Body of pancreas (tissue), 4 donors: ENCODE data around the gene SPSB1.

Experiments
- POLR2A ChIP-seq, 3 donors: fragments of 450-650 bp; IDR thresholded peaks; one replicate each; pipeline ENCODE4 v1.6.1; 2016; ENCODE audit warnings: antibody characterized with exemption in 3 of 3, mild to moderate bottlenecking in 2 of 3
- TF ChIP-seq, protein P1 (sequence below), 7 experiments: fragments of 450-650 bp in 4 of 7; fragments of 200-600 bp in 3 of 7; sonication (generic) in 3 of 7; IDR thresholded peaks; one replicate each; pipeline ENCODE4 v1.5.1; 2016 to 2019; ENCODE audit warnings: antibody characterized with exemption in 7 of 7

DNA sequence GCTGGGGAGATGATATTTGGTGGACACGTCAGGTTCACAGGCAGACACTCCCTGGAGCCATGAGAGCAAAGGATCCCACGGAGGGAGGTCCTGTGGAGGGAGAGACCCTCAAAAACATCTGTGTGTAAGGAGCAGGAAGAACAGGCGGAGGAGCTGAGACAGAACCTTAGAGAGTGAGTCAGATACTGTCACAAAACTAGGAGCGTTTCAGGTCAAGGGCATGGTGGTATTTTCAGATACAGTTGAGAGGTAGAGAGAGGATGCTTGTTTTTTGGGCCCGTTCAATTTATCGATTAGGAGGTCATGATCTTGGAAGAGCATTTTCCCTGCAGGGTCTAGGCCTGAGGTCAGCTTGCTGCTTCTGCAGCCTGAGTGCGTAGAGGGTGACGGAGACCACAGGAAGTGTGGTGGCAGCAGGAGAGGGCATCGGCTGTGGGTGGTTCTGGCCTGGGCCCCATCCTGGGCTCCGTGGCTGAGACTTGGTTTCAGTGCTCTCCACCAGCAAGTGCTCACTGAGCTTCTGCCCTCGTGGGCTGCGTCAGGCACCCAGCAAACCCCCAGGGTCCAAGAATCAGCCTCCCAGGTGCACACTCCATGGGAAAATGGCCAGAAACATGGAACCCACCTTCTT, 39.9 kb downstream of the SPSB1 start:
- TF ChIP-seq, protein P1, sequence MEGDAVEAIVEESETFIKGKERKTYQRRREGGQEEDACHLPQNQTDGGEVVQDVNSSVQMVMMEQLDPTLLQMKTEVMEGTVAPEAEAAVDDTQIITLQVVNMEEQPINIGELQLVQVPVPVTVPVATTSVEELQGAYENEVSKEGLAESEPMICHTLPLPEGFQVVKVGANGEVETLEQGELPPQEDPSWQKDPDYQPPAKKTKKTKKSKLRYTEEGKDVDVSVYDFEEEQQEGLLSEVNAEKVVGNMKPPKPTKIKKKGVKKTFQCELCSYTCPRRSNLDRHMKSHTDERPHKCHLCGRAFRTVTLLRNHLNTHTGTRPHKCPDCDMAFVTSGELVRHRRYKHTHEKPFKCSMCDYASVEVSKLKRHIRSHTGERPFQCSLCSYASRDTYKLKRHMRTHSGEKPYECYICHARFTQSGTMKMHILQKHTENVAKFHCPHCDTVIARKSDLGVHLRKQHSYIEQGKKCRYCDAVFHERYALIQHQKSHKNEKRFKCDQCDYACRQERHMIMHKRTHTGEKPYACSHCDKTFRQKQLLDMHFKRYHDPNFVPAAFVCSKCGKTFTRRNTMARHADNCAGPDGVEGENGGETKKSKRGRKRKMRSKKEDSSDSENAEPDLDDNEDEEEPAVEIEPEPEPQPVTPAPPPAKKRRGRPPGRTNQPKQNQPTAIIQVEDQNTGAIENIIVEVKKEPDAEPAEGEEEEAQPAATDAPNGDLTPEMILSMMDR (IDR thresholded peaks at IDR 0.05) = no peak
- TF ChIP-seq POLR2A (IDR thresholded peaks at IDR 0.05) = no peak
